Endothelial cell of umbilical vein (primary cell): Measurements from ENCODE around the gene HELZ2.

Experiments
- EZH2 ChIP-seq: IDR thresholded peaks from 2 replicates; pipeline ENCODE4 v1.6.1; 2012; ENCODE audit warnings: borderline replicate concordance, low read depth, mild to moderate bottlenecking, moderate library complexity, low read length, inconsistent platforms; ENCODE audit not compliant: severe bottlenecking
- MYC ChIP-seq: IDR thresholded peaks from one replicate; pipeline ENCODE4 v1.6.1; 2011; ENCODE audit warnings: mild to moderate bottlenecking, low read depth, low read length
- POLR2AphosphoS5 ChIP-seq: IDR thresholded peaks from 2 replicates; pipeline ENCODE4 v1.6.1; 2012; ENCODE audit warnings: low read depth, mild to moderate bottlenecking, control low read depth, low read length, moderate library complexity; ENCODE audit not compliant: insufficient read depth
- TF ChIP-seq, protein P1 (sequence below), 2 donors: IDR thresholded peaks; 1 replicate in 1 of 2; 2 replicates in 1 of 2; pipeline ENCODE4 v1.5.1; 2011; ENCODE audit warnings: low read length in 2 of 2, mild to moderate bottlenecking in 2 of 2, moderate library complexity in 2 of 2, control low read depth in 1 of 2, inconsistent platforms in 1 of 2, low read depth in 1 of 2; ENCODE audit not compliant: insufficient read depth in 1 of 2; ENCODE audit errors: extremely low read depth in 1 of 2

DNA sequence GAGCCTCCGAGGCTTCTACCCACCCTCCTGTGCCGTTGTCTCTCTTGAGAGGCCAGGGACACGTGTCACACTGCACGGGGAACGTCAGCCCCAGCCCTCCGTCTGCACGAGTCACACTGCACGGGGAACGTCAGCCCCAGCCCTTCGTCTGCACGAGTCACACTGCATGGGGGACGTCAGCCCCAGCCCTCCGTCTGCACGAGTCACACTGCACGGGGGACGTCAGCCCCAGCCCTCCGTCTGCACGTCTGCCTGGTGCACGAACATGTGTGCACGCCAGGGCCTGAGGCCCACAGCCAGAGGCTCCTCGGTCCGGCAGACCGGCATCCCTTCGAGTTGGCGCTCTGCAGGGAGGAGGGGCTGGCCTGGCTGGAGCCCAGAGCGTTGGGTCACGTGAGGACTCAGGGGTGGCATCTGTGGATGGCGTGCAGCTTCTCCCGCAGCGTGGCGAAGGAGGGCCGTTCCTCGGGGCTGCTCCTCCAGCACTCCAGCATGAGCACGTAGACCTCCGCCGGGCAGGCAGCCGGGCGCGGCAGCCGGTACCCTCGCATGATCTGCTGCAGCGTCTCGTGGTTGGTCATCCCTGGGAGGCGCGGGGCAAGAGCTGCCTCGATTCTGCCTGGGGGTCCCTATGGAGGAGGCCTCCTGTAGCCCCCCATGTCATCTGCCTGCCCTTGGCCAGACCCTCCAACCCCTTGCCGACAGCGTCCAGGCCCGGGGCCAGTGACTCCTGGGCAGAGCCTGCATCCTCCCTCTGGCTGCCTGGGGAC, 33.4 kb downstream of the HELZ2 start:
- TF ChIP-seq, protein P1, sequence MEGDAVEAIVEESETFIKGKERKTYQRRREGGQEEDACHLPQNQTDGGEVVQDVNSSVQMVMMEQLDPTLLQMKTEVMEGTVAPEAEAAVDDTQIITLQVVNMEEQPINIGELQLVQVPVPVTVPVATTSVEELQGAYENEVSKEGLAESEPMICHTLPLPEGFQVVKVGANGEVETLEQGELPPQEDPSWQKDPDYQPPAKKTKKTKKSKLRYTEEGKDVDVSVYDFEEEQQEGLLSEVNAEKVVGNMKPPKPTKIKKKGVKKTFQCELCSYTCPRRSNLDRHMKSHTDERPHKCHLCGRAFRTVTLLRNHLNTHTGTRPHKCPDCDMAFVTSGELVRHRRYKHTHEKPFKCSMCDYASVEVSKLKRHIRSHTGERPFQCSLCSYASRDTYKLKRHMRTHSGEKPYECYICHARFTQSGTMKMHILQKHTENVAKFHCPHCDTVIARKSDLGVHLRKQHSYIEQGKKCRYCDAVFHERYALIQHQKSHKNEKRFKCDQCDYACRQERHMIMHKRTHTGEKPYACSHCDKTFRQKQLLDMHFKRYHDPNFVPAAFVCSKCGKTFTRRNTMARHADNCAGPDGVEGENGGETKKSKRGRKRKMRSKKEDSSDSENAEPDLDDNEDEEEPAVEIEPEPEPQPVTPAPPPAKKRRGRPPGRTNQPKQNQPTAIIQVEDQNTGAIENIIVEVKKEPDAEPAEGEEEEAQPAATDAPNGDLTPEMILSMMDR (IDR thresholded peaks at IDR 0.05; ENCODE audit: extremely low read depth in 1 of 2, insufficient read depth in 1 of 2, low read depth in 1 of 2, low read length in 2 of 2) = no peak
- TF ChIP-seq MYC (no peak), EZH2 (no peak), POLR2AphosphoS5 (no peak)
